Caki2 (cell line): ENCODE results near the gene KDM4C. TPM values are rescaled to one million over a fixed set of nuclear protein-coding genes. Genes with fewer than 3 reads are reported as not detected.
"Not testable (repeated sequence)": the region's sequence is repeated elsewhere in the genome, so short reads cannot be mapped to it uniquely, and the experiment has no call there.

Source experiments
- DNase-seq: peaks from one replicate; pipeline ENCODE4 v3.0.0-alpha.2; 2015; ENCODE audit warnings: low read depth
- in situ Hi-C: cut with HindIII; loops from 2 replicates; pipeline ENCODE4 v1.10.0; 2016; ENCODE audit warnings: low sequenced_read_pairs, low pct_unique_long_range_greater_than_20kb, mixed read lengths
- total RNA-seq: library from RNA; depleted of rRNA; stranded (reverse); fragments of >200 nt; shearing (Covaris generic); gene quantifications from 2 replicates; pipeline ENCODE4 v1.2.3, GENCODE V29; 2014; ENCODE audit warnings: low replicate concordance

Gene KDM4C
- total RNA-seq, 1 experiment from 2014 or later, result 9.2 TPM

DNA sequence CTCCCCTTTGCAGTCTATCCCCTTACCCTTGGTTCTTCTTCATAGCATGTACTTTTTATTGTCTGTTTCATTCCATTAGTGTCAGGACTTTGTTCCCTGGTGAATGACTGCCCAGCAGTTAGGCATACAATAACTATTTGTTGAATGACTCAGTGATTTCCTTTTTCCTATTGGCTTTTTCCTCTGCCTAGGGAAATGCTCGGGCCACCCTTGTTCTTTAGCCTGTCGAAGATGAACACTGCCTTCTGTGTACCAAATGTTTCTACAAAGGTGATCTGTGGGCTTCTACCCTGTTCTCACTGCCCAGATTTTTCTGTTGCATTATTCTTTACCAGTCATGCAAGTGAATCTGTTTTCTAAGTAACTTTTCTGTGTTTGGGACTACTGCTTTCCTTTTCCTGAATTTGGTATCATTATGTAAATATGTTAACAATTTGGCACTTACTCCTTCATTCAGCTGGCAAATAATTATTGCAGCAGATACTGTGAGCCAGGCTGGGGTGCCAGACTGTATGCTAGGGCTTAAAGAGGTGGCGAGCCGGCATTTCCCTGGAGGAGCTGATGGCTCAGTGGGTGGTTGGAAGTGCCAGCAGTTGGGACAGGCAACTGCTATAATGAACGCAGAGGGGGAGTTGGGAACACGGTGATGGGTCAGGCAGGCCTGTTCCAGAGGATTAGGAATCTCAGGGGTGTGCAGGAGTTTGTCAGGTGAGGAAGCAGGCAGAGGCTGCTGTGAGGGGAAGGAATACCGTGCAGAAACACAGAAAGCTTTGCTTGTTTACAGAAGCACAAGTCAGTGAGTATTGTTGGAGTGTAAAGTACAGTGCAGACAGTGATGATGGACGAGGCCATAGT lies 30.6 kb downstream of the KDM4C start:
- in situ Hi-C loops, result no loop called here
- peak; percentile 15 for DNase-seq

DNA sequence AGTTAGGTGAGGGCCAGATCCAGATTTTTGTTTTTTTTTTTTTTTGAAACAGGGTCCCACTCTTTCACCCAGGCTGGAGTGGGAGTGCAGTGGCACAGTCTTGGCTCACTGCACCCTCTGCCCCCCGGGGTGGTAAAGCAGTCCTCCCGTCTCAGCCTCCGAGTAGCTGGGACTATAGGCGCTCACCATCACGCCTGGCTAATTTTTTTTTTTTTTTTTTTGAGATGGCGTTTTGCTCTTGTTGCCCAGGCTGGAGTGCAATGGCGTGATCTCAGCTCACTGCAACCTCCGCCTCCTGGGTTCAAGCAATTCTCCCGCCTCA lies 31.2 kb downstream of the KDM4C start:
- in situ Hi-C loops, DNase-seq: not testable (repeated sequence)

DNA sequence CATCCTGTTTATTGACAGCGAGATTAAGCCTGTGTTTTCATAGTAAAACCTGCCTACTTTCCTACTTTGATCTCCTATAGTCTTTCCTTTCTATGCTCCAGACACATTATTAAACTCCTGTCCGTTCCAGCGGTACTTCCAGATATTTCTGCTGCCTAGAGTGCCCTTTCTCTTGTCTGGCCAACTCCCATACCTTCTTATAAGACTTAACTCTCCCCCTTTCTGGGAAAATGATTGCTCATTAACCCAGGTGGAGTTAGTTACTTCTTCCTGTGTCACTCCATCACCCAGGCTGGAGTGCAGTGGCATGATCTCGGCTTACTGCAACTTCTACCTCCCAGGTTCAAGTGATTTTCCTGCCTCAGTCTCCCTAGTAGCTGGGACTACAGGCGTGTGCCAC lies 33.1 kb downstream of the KDM4C start:
- in situ Hi-C loops, result no loop called here
- no peak for DNase-seq

DNA sequence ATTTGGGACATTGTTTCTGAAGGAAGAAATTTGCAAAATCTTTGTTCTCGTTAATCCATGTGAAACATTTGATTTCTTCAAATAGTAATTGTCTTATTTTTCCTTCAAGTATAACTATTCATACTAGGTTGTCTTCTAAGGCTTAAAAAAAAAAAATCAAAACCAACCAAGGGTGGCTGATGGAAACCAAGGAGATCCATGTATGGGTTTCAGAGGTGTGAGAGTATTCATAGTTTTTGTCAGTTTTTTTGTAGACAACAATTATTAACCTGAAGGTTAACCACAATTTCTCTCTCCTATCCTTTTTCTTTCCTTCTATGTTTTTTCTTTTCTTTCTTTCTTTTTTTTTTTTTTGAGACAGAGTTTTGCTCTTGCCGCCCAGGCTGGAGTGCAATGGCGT lies 35.4 kb downstream of the KDM4C start:
- DNase-seq, result no peak
- in situ Hi-C loops, result no loop called here

DNA sequence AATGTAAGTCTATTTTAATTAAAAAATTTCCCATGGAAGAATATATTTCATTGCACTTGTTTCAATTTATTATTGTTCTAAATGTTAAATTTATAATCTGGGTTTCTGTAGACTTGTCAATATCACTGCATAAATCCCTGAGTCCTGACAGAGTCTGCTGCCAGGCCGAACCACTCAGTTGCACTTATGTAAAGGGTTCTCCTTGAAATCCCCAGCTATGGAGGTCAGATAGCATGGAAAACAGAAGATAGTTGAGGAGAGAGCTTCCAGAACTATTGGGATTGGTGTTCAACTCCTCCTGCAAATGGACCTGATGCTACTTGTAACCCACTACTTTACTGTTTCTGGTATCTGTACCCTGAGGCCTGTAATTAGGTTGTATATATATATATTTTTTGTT lies 37.2 kb downstream of the KDM4C start:
- in situ Hi-C loops, result no loop called here
- DNase-seq, result no peak

DNA sequence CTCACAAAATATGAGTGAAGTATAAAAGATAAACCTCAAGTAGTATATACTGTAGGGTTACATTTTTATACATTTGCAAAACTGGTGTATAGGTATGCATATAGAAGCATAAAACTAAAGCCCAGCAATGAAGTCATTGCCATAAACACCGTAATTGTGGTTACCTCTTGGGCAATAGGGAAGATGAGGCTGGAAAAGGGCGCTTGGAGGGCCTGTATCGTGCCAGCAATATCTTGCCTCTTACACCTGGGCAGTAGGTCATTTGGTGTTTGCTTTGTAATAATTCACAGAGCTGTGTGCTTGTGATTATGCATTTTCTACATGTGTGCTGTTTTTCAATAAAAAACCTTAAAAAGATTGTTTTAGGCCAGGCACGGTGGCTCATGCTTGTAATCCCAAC lies 45.2 kb downstream of the KDM4C start:
- DNase-seq, result no peak
- in situ Hi-C loops, result no loop called here

DNA sequence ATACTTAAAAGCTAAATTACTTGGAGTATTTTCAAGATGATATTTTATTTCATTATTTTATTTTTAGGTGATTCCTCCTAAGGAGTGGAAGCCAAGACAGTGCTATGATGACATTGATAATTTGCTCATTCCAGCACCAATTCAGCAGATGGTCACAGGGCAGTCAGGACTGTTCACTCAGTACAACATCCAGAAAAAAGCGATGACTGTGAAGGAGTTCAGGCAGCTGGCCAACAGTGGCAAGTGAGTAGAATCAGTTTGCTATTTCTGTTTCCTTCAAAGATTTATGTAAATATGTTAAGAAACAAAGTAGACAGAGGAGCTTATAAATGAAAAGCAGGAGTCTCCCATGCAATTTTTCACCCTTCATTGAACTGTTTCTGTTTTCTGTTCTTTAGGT lies 47.8 kb downstream of the KDM4C start:
- in situ Hi-C loops, result no loop called here
- DNase-seq, result no peak

DNA sequence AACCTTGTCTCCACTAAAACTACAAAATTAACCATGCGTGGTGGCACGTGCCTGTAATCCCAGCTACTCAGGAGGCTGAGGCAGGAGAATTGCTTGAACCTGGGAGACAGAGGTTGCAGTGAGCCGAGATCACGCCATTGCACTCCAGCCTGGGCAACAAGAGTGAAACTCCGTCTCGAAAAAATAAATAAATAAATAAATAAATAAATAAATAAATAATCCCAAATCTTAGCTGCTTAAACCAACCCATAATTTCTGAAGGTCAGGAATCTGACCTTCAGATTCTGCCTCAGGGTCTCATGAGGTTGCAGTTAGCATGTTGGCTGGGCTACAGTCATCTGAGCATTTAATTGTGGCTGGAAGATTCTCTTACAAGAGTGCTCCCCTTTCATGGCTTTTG lies 48.5 kb downstream of the KDM4C start:
- DNase-seq, in situ Hi-C loops: not testable (repeated sequence)

DNA sequence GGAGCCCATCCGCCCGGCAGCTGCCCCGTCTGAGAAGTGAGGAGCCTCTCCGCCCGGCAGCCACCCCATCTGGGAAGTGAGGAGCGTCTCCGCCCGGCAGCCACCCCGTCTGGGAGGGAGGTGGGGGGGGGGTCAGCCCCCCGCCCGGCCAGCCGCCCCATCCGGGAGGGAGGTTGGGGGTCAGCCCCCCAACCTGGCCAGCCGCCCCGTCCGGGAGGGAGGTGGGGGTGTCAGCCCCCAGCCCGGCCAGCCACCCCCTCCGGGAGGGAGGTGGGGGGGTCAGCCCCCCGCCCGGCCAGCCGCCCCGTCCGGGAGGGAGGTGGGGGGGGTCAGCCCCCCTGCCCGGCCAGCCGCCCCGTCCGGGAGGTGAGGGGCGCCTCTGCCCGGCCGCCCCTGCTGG lies 49.9 kb downstream of the KDM4C start:
- in situ Hi-C loops, DNase-seq: not testable (repeated sequence)

DNA sequence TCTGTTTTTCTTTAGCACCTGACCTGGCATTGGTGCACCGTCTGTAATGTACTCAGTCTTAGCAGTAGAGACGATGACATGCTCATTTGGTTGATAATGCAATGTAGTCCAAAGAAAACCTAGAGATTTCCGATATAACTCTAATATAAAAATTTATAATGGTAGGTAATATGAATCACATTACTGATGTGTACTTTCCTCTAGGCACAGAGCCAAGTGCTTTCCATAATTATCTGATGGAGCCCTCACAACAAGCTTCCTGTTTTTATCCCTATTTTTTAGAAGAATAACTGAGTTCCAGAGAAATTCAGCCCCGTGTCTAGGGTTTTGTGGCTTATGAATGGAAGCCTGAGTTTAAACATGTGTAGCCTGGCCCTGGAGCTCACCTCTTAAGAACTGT lies 53.7 kb downstream of the KDM4C start:
- in situ Hi-C loops, result no loop called here
- DNase-seq, result no peak

DNA sequence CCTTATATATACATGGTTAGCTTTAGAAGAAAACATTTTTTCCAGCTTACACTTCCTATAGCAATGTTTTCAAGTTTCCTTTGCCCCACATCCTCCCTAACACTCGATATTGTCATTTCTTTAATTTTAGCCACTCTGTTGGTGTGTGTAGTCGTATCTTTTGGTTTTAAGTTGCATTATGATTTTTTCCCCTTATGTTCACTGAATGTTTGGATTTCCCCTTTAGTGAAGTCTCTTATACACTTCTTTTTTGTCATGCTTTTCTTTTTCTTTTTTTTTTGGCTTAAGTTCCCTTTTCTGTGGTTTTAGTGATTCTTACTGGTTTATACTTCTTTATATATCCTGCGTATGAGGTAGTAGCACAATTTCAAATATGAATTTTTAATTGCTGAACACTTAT lies 58.8 kb downstream of the KDM4C start:
- in situ Hi-C loops, result no loop called here
- no peak for DNase-seq

DNA sequence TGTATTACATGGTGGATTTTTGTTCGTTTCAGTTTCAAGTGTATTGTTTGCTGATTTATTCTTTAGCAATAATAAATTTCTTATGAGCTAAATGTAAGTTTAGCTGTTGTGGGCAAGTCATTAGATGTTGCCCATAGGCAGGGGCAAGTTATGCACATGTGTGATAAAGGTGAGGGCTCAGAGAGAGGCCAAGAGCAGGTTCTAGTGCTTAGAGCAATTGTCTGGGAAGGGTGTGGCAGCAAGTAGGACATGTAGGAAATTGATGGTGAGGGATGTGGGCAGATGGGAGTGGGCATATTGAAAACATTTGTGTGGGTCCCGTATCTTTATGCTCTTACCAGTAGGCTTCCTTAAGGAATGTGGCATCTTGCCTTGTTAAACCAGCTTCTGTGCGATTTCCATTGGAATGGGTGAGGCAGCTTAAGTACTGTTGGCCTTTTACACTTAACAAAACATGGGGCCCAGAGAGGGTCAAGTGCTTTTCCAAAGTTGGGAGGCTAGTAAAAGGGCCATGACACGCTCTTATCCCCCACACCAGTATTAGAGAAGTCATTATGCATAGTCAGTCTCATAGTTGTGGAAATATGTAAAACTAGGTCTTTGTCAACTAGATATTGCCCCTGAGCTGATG lies 60.6 kb downstream of the KDM4C start:
- no peak for DNase-seq
- in situ Hi-C loops, result no loop called here

DNA sequence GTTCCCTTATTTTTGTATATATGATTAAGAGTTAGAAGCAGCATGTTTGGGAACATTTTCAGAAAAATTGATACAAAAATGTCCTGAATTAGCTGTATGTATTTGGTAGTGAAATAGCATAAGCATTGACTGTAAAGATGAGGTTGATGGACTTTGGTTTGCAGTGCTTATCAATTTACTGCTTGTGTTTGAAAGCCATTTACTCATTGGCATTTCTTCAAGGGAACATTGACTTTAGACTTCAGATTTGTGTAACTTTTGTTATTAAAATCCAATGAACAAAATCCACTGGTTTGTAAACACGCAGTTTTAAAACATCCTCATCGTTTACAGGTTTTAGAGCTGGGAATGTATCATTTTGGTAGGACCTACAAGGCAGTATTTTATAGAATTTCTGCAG lies 61.3 kb downstream of the KDM4C start:
- in situ Hi-C loops, result no loop called here
- no peak for DNase-seq

DNA sequence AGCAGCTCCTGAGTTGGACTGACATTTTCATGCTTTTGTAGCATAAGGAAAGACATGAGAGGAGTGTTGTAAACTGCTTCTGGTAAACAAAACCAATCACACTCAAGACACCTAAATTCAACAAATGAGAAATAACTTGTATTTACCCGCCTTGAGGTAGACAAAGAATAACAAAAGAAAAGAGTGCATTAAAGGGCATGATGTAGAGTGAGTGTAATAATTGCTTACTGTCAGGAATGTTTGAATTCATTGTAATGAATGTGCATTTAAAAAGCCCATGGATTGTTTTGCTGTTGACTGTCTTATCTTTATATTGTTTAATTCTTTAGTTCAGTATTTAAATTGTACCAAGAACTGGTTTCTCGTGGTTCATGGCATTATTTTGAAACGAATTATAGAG lies 61.8 kb downstream of the KDM4C start:
- in situ Hi-C loops, result no loop called here
- DNase-seq, result no peak

DNA sequence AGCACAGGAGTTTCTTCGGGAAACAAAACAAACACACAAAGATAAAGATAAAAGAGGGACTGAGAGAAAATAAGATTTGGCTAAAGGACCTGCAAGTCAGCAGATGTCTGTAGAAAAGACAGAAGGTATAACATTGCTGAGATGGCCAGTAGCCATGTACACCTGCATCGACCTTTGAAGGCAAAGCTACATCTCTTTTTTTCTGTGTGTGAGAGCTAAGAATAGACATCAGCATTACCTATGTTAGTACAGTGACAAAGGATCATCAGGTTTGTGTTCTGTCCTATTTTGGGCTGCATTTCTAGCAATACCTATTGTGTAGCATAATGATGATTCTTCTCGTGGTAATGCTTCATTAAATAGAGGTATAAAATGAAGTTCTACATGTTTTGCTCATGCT lies 64.9 kb downstream of the KDM4C start:
- in situ Hi-C loops, result no loop called here

DNA sequence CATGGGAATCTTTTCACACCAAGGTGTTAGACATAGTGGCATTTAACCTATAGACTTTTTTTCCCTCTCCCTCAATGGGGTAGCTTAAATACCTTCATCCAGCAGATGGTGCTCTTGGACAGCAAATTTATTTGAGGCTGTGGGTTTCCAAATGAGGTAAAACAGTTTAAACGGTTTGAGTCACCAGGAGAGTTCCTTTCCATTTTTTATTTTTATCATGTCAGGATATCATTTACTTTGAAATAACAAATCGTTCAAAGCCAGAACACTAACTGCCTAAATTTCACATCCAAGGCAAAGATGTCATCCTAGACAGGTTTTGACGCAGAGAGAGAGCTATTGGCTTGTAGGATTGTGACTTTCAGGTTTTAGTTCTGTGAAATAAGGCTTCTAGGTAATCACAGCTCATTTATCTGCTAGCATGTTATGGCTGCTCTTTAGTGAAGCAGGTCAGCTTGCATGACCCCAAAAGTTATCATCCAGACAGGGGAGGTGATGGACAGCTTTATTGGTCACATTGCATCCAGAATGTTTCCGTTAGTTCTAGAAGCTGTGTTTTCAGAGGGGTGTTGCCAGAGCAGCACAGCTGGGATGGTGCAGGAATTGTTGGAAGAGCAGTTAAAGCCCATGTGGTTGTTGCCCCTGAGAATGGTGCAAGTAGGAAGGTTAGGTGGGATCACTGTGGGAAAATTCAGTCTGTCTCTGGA lies 69.8 kb downstream of the KDM4C start:
- in situ Hi-C loops, result no loop called here

More for the DNA sequence above, 64.9 kb downstream of the KDM4C start:
- DNase-seq, result no peak

DNA sequence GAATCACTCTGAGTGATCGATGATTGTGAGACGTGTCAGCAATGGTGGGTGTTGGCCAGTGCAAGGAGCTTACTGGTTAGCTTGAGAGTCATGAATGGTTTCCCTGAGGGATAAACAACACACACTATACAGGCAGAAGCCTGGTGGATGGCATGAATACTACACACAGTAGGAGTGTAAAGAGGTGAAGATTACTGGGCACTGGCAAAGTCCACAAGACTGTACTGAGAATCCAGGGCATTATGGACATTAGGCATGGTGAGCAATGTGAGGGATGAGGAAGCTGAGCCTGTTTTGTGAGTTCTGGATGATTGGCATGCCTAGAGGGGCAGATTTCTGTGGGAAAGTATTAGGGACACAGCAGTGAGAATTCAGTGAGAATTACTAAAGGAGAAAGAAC lies 71.3 kb downstream of the KDM4C start:
- DNase-seq, result no peak
- in situ Hi-C loops, result no loop called here

More for the DNA sequence above, 69.8 kb downstream of the KDM4C start:
- peak; percentile 35 for DNase-seq

DNA sequence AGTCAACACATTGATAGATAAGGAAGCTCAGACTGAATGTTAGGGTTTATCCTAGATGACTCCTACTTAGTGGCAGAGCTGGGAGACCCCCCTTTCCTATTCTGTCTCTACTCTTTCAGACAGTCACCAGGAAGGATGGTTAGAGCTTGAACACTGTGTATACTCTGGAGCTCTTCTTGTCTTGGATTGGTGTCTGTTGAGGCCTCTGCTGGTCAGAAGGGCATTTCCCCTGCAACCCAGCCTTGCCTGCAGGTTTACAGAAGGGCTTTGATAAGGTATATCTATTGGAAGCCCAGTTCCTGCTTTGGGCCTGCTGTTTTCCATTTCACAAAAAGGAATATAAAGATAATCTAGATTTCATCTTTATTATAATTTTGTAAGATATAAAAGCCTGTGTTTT lies 71.8 kb downstream of the KDM4C start:
- no peak for DNase-seq
- in situ Hi-C loops, result no loop called here

DNA sequence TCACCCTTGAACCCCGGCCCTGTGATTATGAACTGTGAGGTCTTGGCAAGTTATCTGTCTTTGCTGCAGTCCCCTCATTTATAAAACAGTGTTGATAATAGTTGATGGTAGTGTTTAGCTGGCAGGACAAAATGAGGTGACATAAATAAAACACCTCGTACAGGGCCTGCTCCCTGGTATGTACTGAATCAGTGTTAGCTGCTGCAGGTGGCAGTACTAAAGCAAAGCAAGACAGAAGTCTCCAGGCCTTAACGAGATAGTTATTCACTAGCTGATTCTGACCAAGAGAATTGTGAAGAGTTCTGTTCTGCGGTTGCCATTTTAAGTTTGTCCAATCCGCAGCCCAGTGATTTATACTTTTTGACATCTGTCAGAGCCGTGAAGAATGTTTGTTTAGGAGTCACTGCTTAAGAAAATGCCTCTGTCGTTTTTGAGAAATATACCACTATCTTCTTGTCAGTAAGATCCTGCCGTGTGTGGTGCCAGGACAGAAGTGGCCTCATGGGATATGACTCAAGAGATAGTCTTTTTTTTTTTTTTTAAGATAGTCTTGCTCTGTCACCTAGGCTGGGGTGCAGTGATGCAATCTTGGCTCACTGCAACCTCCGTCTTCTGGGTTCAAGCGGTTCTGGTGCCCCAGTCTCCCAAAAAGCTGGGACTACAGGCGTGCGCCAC lies 75.9 kb downstream of the KDM4C start:
- in situ Hi-C loops, result no loop called here
- no peak for DNase-seq
